HG03558 (cell line): ENCODE data around the gene LGALS12.

Source experiments
- ATAC-seq: cut with Tn5 transposase; IDR thresholded peaks from one replicate; pipeline ENCODE4 v1.9.1; 2021; ENCODE audit warnings: moderate number of reproducible peaks; ENCODE audit not compliant: unreplicated experiment; ENCODE audit errors: extremely low read depth

The LGALS12 gene

GRCh38 chr11:63505857-63506528 is at the start of gene LGALS12:
LGALS12 (plus strand) TSS chr11:63506084; CDS start chr11:63506459, 375 bp downstream.
- no peak for ATAC-seq

- ATAC-seq = no peak
Measured at GRCh38 chr11:63459586-63459985, 46.3 kb upstream of the LGALS12 start.

- no peak for ATAC-seq
Measured at GRCh38 chr11:63462137-63462536, 43.7 kb upstream of the LGALS12 start.

- no peak for ATAC-seq
Measured at GRCh38 chr11:63470311-63470710, 35.6 kb upstream of the LGALS12 start.

- no peak for ATAC-seq
Measured at GRCh38 chr11:63472372-63472771, 33.5 kb upstream of the LGALS12 start.

- no peak for ATAC-seq
Measured at GRCh38 chr11:63476618-63477017, 29.3 kb upstream of the LGALS12 start.

- ATAC-seq = no peak
Measured at GRCh38 chr11:63478896-63479295, 27.0 kb upstream of the LGALS12 start.

- ATAC-seq = no peak
Measured at GRCh38 chr11:63480039-63480438, 25.8 kb upstream of the LGALS12 start.

- no peak for ATAC-seq
Measured at GRCh38 chr11:63485777-63486176, 20.1 kb upstream of the LGALS12 start.

GRCh38 chr11:63488789-63489188 is 17.1 kb upstream of the LGALS12 start:
- no peak for ATAC-seq

- ATAC-seq = no peak
Measured at GRCh38 chr11:63489879-63490278, 16.0 kb upstream of the LGALS12 start.

GRCh38 chr11:63490551-63491239 is 15.2 kb upstream of the LGALS12 start, which contains the start of gene PLAAT5:
PLAAT5 (minus strand) TSS chr11:63491167; CDS start chr11:63491034, 133 bp downstream.
- ATAC-seq = no peak

- no peak for ATAC-seq
Measured at GRCh38 chr11:63491240-63491587, 14.7 kb upstream of the LGALS12 start.

GRCh38 chr11:63491636-63492372 is 14.1 kb upstream of the LGALS12 start:
- no peak for ATAC-seq

GRCh38 chr11:63492441-63492840 is 13.4 kb upstream of the LGALS12 start:
- no peak for ATAC-seq

GRCh38 chr11:63493127-63493526 is 12.8 kb upstream of the LGALS12 start:
- no peak for ATAC-seq

- ATAC-seq = no peak
Measured at GRCh38 chr11:63494975-63495374, 10.9 kb upstream of the LGALS12 start.

GRCh38 chr11:63499874-63500273 is 6.0 kb upstream of the LGALS12 start:
- ATAC-seq = no peak

- no peak for ATAC-seq
Measured at GRCh38 chr11:63501236-63501635, 4.6 kb upstream of the LGALS12 start.

- no peak for ATAC-seq
Measured at GRCh38 chr11:63502252-63502820, 3.5 kb upstream of the LGALS12 start.

GRCh38 chr11:63503492-63503891 is 2.4 kb upstream of the LGALS12 start:
- no peak for ATAC-seq
